ENCODE data around the gene CDK12.

GRCh38 chr17:39579318-39580081 lies 118.2 kb downstream of the CDK12 start:
- TF ChIP-seq CTCF (IDR thresholded peaks at IDR 0.05; ENCODE audit: low read length) (no peak), EZH2 (IDR thresholded peaks at IDR 0.05; ENCODE audit: borderline replicate concordance, low read length) (no peak)

Measured in OCI-LY1 (cell line).